NB4 (cell line): ENCODE results near the gene GSTM4.

ENCODE experiments used
- DNase-seq: peaks from one replicate; pipeline ENCODE4 v3.0.0; 2010; ENCODE audit warnings: low read depth
- H3K4me3 ChIP-seq: one replicate; pipeline ENCODE4 v1.5.1; 2011; ENCODE audit warnings: mild to moderate bottlenecking, low read depth, low read length, moderate library complexity
- CTCF ChIP-seq: IDR thresholded peaks from one replicate; pipeline ENCODE4 v1.5.1; 2012; ENCODE audit warnings: low read depth, low read length
- MAX ChIP-seq: IDR thresholded peaks from 2 replicates; pipeline ENCODE4 v1.6.1; 2011; ENCODE audit warnings: low read depth, low read length
- MYC ChIP-seq: IDR thresholded peaks from 2 replicates; pipeline ENCODE4 v1.6.1; 2011; ENCODE audit warnings: low read depth, low read length
- POLR2A ChIP-seq: IDR thresholded peaks from 2 replicates; pipeline ENCODE4 v1.6.1; 2011; ENCODE audit warnings: mild to moderate bottlenecking; ENCODE audit not compliant: insufficient read length; ENCODE audit errors: extremely low read depth

GSTM4 gene

GRCh38 chr1:109641861-109642260, 14.0 kb upstream of the GSTM4 start:
- DNase-seq, result no peak
- TF ChIP-seq POLR2A, result no peak
- TF ChIP-seq CTCF, result no peak
- TF ChIP-seq MYC, result no peak
- TF ChIP-seq MAX, result no peak
- no peak overlapping the region for H3K4me3 ChIP-seq

GRCh38 chr1:109642626-109643025, 13.3 kb upstream of the GSTM4 start:
- no peak overlapping the region for H3K4me3 ChIP-seq
- no peak for DNase-seq
- no peak for TF ChIP-seq CTCF
- no peak for TF ChIP-seq MAX
- no peak for TF ChIP-seq POLR2A
- TF ChIP-seq MYC, result no peak

- H3K4me3 ChIP-seq, result no peak overlapping the region
- peak; percentile 84 for DNase-seq
- TF ChIP-seq MYC, result 0 out of 2 replicates have a peak, but pooled peaks have one; percentile 11
- no peak for TF ChIP-seq POLR2A
- TF ChIP-seq MAX, result peak; percentile 28; the same call in 1 of the 2 replicates
- peak; percentile 84 for TF ChIP-seq CTCF
Measured at GRCh38 chr1:109643385-109644230, 12.3 kb upstream of the GSTM4 start.

GRCh38 chr1:109644670-109645069, 11.2 kb upstream of the GSTM4 start:
- H3K4me3 ChIP-seq, result no peak overlapping the region
- TF ChIP-seq POLR2A, result no peak
- DNase-seq, result no peak

- peak; percentile 49 for DNase-seq
- no peak for TF ChIP-seq POLR2A
- no peak for TF ChIP-seq MAX
- peak; percentile 27 for TF ChIP-seq CTCF
- no peak for TF ChIP-seq MYC
- peak overlapping the region; percentile 13 for H3K4me3 ChIP-seq
Measured at GRCh38 chr1:109649491-109649914, 6.4 kb upstream of the GSTM4 start.

- DNase-seq, result no peak
- TF ChIP-seq MAX, result no peak
- TF ChIP-seq POLR2A, result no peak
- no peak for TF ChIP-seq MYC
- TF ChIP-seq CTCF, result no peak
- no peak overlapping the region for H3K4me3 ChIP-seq
Measured at GRCh38 chr1:109650609-109651008, 5.3 kb upstream of the GSTM4 start.
